ENCODE data around the gene MGST2. TPM values are rescaled to one million over a fixed set of nuclear protein-coding genes. Genes with fewer than 3 reads are reported as not detected.

Gene MGST2
- total and polyA plus RNA-seq, 2 donors from 2014 or later = 62.8 to 168 TPM

DNA sequence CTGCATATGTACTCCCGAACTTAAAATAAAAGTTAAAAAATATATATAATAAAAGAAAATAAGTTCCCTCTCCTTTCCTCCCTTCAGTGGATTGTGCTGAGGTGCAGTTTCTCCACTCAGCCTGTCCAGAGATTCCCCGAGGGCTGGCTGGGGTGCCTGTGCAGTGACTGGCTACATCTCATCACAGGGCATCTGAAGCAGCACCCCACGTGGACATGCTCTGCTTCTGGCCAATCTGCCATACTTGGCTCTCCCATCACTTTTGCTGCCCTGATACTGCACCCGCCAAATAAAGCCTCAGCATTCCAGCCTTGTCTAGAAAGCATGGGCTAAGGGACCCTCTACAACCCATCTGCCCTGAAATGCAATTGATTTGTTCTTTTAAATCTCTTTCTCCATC lies 11.1 kb upstream of the MGST2 start:
- no peak for DNase-seq
- no peak overlapping the region for H3K9ac ChIP-seq (ENCODE audit: low read length in 3 of 3)
- no peaks in the 10 kb centered on the region for H3K27me3 ChIP-seq (ENCODE audit: control insufficient read depth, insufficient read depth, low read length)
- no peak overlapping the region for H3K4me3 ChIP-seq (ENCODE audit: low read length in 3 of 3)
- no peak for FAIRE-seq
- no peaks in the 10 kb centered on the region for H3K9me3 ChIP-seq (ENCODE audit: control insufficient read depth in 2 of 3, insufficient read depth in 1 of 3, low read length in 3 of 3)
- H3K36me3 ChIP-seq (ENCODE audit: control insufficient read depth in 2 of 3, insufficient read depth in 3 of 3, low read length in 3 of 3) = no peaks in the 10 kb centered on the region
- H3K4me1 ChIP-seq (ENCODE audit: control insufficient read depth in 2 of 3, insufficient read depth in 2 of 3, low read depth in 1 of 3, low read length in 3 of 3) = peaks cover 0 to 5% (median 4%) of the 10 kb centered on the region in 3 donors
- intact Hi-C loops (cut with DNase I) = loop anchor here (10.0 kb wide), 1 partner anchor 50 kb away; no protein-coding TSS in a partner anchor
- no peak overlapping the region for H3K27ac ChIP-seq (ENCODE audit: low read depth in 2 of 2, low read length in 2 of 2)
- TF ChIP-seq, protein P1, sequence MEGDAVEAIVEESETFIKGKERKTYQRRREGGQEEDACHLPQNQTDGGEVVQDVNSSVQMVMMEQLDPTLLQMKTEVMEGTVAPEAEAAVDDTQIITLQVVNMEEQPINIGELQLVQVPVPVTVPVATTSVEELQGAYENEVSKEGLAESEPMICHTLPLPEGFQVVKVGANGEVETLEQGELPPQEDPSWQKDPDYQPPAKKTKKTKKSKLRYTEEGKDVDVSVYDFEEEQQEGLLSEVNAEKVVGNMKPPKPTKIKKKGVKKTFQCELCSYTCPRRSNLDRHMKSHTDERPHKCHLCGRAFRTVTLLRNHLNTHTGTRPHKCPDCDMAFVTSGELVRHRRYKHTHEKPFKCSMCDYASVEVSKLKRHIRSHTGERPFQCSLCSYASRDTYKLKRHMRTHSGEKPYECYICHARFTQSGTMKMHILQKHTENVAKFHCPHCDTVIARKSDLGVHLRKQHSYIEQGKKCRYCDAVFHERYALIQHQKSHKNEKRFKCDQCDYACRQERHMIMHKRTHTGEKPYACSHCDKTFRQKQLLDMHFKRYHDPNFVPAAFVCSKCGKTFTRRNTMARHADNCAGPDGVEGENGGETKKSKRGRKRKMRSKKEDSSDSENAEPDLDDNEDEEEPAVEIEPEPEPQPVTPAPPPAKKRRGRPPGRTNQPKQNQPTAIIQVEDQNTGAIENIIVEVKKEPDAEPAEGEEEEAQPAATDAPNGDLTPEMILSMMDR (IDR thresholded peaks at IDR 0.05; ENCODE audit: borderline replicate concordance, extremely low read depth, insufficient read depth) = no peak

DNA sequence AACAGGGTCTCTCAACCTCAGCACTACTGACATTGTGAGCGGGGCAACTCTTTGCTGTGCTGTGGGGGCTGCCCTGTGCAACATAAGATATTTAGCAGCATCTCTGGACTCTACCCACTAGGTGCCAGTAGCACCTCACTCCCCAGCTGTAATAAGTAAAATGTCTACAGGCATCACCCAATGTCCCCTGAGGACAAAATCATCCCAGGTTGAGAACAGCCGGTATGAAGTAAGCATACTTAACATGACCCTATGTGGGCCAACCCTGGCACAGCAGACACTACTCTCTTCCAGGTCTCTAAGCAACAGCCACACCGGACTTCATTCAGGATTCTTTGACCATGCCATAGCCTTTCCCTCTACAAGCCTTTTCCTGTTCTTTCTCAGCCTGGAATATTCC lies 10.5 kb upstream of the MGST2 start:
- Histone ChIP-seq H3K4me3 (ENCODE audit: low read length in 3 of 3) (no peak overlapping the region), H3K36me3 (ENCODE audit: control insufficient read depth in 2 of 3, insufficient read depth in 3 of 3, low read length in 3 of 3) (no peaks in the 10 kb centered on the region), H3K27ac (ENCODE audit: low read depth in 2 of 2, low read length in 2 of 2) (no peak overlapping the region), H3K9ac (ENCODE audit: low read length in 3 of 3) (no peak overlapping the region), H3K9me3 (ENCODE audit: control insufficient read depth in 2 of 3, insufficient read depth in 1 of 3, low read length in 3 of 3) (no peaks in the 10 kb centered on the region), H3K27me3 (ENCODE audit: control insufficient read depth, insufficient read depth, low read length) (no peaks in the 10 kb centered on the region), H3K4me1 (ENCODE audit: control insufficient read depth in 2 of 3, insufficient read depth in 2 of 3, low read depth in 1 of 3, low read length in 3 of 3) (peaks cover 0 to 5% (median 4%) of the 10 kb centered on the region in 3 donors)
- intact Hi-C loops (cut with DNase I) = loop anchor here (10.0 kb wide), 1 partner anchor 50 kb away; no protein-coding TSS in a partner anchor
- DNase-seq = peak in 2 of 5 donors; percentile 17 to 51
- no peak for FAIRE-seq
- TF ChIP-seq, protein P1 (IDR thresholded peaks at IDR 0.05; ENCODE audit: borderline replicate concordance, extremely low read depth, insufficient read depth) = peak; percentile 42

DNA sequence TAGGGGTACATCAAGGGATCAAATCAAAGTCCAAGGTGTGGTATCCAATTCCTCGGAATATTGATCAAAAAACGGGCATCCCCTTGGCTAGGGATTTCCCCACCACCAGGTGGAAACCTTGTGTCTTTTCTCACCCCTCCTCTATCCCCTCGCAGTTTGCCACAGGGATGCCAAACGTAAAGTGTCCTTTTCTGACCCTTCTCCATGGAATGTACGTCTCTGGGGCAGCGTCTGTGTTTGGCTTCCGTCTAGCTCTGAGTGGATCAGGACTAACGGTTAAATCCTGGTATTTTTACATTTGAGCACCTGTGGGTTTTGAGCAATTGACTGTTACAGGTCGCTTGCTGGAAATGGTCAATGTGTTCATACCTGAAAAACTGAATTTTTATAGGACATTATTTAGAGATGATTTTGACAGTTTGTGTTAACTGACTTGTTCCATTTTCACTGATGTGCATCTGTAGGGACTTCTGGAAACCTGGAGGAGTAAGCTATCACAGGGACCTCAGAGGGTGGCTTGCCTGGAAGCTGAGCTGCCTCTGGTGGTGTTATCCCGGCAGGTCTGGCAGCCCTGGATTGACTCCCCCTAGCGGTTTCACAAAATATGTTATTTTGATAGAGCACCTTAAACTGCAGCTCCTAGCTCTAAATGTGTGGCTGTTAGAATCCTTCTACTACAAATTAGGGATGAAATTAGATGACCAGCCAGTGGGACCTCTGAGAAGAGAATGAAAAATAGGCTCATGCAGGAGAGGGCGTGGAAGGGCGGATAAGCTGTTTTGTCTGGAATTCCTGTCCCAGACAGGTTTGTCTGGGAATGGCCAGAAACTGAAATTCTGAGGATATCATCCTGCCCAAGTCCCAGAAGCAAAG lies 8.8 kb upstream of the MGST2 start:
- no peaks in the 10 kb centered on the region for H3K36me3 ChIP-seq (ENCODE audit: control insufficient read depth in 2 of 3, insufficient read depth in 3 of 3, low read length in 3 of 3)
- peaks cover 0 to 7% (median 0%) of the 10 kb centered on the region in 3 donors for H3K4me1 ChIP-seq (ENCODE audit: control insufficient read depth in 2 of 3, insufficient read depth in 2 of 3, low read depth in 1 of 3, low read length in 3 of 3)
- no peak overlapping the region for H3K9ac ChIP-seq (ENCODE audit: low read length in 3 of 3)
- DNase-seq (peak in 4 of 5 donors; percentile 72 to 86 (median 80)), FAIRE-seq (no peak)
- no peak overlapping the region for H3K4me3 ChIP-seq (ENCODE audit: low read length in 3 of 3)
- intact Hi-C loops (cut with DNase I) = loop anchor here (10.0 kb wide), 1 partner anchor 52 kb away; no protein-coding TSS in a partner anchor
- no peaks in the 10 kb centered on the region for H3K27me3 ChIP-seq (ENCODE audit: control insufficient read depth, insufficient read depth, low read length)
- no peak overlapping the region for H3K27ac ChIP-seq (ENCODE audit: low read depth in 2 of 2, low read length in 2 of 2)
- TF ChIP-seq, protein P1 (IDR thresholded peaks at IDR 0.05; ENCODE audit: borderline replicate concordance, extremely low read depth, insufficient read depth) = peak; percentile 64
- no peaks in the 10 kb centered on the region for H3K9me3 ChIP-seq (ENCODE audit: control insufficient read depth in 2 of 3, insufficient read depth in 1 of 3, low read length in 3 of 3)
